ENCODE measurements around the gene KCNQ5.

The KCNQ5 gene

GRCh38 chr6:73240730-73241129, 618.9 kb downstream of the KCNQ5 start:
- H3K4me3 Mint-ChIP-seq: no peak overlapping the region

GRCh38 chr6:73242001-73242400, 620.1 kb downstream of the KCNQ5 start:
- no peaks in the 10 kb centered on the region for H3K9me3 Mint-ChIP-seq
- peaks cover 7% of the 10 kb centered on the region for H3K4me1 Mint-ChIP-seq
- H3K27me3 Mint-ChIP-seq (ENCODE audit: low read depth, poor library complexity): no peaks in the 10 kb centered on the region
- no peak overlapping the region for H3K4me3 Mint-ChIP-seq
- DNase-seq: no peak
- no peak for TF ChIP-seq CTCF (IDR thresholded peaks at IDR 0.05)
- no peak overlapping the region for H3K27ac Mint-ChIP-seq
- H3K36me3 Mint-ChIP-seq (ENCODE audit: low read depth): no peaks in the 10 kb centered on the region

More at GRCh38 chr6:73240730-73241129, 618.9 kb downstream of the KCNQ5 start:
- Mint-ChIP-seq H3K9me3 (no peaks in the 10 kb centered on the region), H3K27ac (no peak overlapping the region), H3K27me3 (ENCODE audit: low read depth, poor library complexity) (no peaks in the 10 kb centered on the region), H3K36me3 (ENCODE audit: low read depth) (no peaks in the 10 kb centered on the region), H3K4me1 (no peaks in the 10 kb centered on the region)
- TF ChIP-seq CTCF (IDR thresholded peaks at IDR 0.05): no peak
- no peak for DNase-seq
